H1 (cell line): ENCODE data around the gene FRMPD1. TPM values are rescaled to one million over a fixed set of nuclear protein-coding genes. Genes with fewer than 3 reads are reported as not detected.

Experiments used
- ASH2L ChIP-seq: fragments of 200-600, 300-600 bp; sonication (generic); IDR thresholded peaks from one replicate; pipeline ENCODE4 v1.7.1; 2017; ENCODE audit warnings: low read length
- CHD7 ChIP-seq: fragments of 300-600 bp; sonication (generic); IDR thresholded peaks from 2 replicates; pipeline ENCODE4 v1.7.1; 2012; ENCODE audit warnings: low read length, moderate library complexity, mild to moderate bottlenecking, inconsistent platforms; ENCODE audit not compliant: insufficient replicate concordance
- KDM5A ChIP-seq: fragments of 200-600 bp; IDR thresholded peaks from 2 replicates; pipeline ENCODE4 v1.7.1; 2012; ENCODE audit warnings: mild to moderate bottlenecking, low read length, inconsistent platforms, mixed read lengths
- MAX ChIP-seq: IDR thresholded peaks from 2 replicates; pipeline ENCODE4 v1.6.1; 2012; ENCODE audit warnings: inconsistent platforms
- NRF1 ChIP-seq: IDR thresholded peaks from 2 replicates; pipeline ENCODE4 v1.6.1; 2011; ENCODE audit warnings: mild to moderate bottlenecking, low read depth, low read length, improper control_type of control experiment
- POU5F1 ChIP-seq: IDR thresholded peaks from 2 replicates; pipeline ENCODE4 v1.6.1; 2011; ENCODE audit warnings: low read depth, mild to moderate bottlenecking, low read length, moderate library complexity
- RAD21 ChIP-seq, 2 experiments: IDR thresholded peaks in 1 of 2; conservative IDR thresholded peaks in 1 of 2; 2 replicates each; pipeline ENCODE4 v1.6.1; 2011; ENCODE audit warnings: low read depth in 2 of 2, low read length in 2 of 2, improper control_type of control experiment in 1 of 2, inconsistent platforms in 1 of 2, mild to moderate bottlenecking in 1 of 2, moderate library complexity in 1 of 2
- RNF2 ChIP-seq: fragments of 200-900, 300-1000 bp; sonication (generic); IDR thresholded peaks from 2 replicates; pipeline ENCODE4 v1.7.1; 2016; ENCODE audit warnings: borderline replicate concordance, low read depth, mild to moderate bottlenecking, antibody characterized with exemption, low read length; ENCODE audit not compliant: poor library complexity, severe bottlenecking; ENCODE audit errors: missing control alignments
- RXRA ChIP-seq: IDR thresholded peaks from 2 replicates; pipeline ENCODE4 v1.6.1; 2011; ENCODE audit warnings: low read depth, mild to moderate bottlenecking, low read length, moderate library complexity; ENCODE audit not compliant: insufficient read depth
- SRF ChIP-seq: IDR thresholded peaks from 2 replicates; pipeline ENCODE4 v1.6.1; 2011; ENCODE audit warnings: mild to moderate bottlenecking, low read depth, low read length, moderate library complexity
- polyA plus RNA-seq, 7 experiments: library from polyadenylated mRNA; depleted of rRNA in 3 of 7; stranded (reverse) in 5 of 7; unstranded in 2 of 7; fragments of >200 nt in 5 of 7; fragments of 200-250 nt in 2 of 7; gene quantifications; 1 replicate in 5 of 7; 2 replicates in 1 of 7; 4 replicates in 1 of 7; pipeline versions ENCODE4 v1.2.1 to v1.2.3, GENCODE V29; 2011 to 2013; ENCODE audit warnings: missing spikeins in 2 of 7, mixed read lengths in 2 of 7
- total RNA-seq: library from RNA; stranded (reverse); fragmentation: NEBNext Ultra II Directional; extraction: Animal tissue kit (Norgen Biotek cat#: 25700); gene quantifications from 2 replicates; pipeline ENCODE4 v1.2.1, GENCODE V29; 2021

Gene FRMPD1
- total and polyA plus RNA-seq, 2 of the 8 experiments (the other 6 are each of a cell fraction or from before 2014, with no cell fraction given): 0.27 to 0.32 TPM

GRCh38 chr9:37608250-37608649 lies 42.5 kb upstream of the FRMPD1 start (continued):
- TF ChIP-seq CHD7: no peak
- TF ChIP-seq RAD21 (IDR thresholded peaks at IDR 0.05 in 1 of 2, conservative IDR thresholded peaks at IDR 0.05 in 1 of 2; ENCODE audit: low read depth in 2 of 2, low read length in 2 of 2): no peak
- TF ChIP-seq KDM5A: no peak
- TF ChIP-seq POU5F1: no peak
- no peak for TF ChIP-seq RNF2
- TF ChIP-seq ASH2L: no peak
- TF ChIP-seq NRF1: no peak
- no peak for TF ChIP-seq MAX
- TF ChIP-seq SRF: no peak
- no peak for TF ChIP-seq RXRA
